ENCODE measurements around the gene SRCAP.

SRCAP gene

DNA sequence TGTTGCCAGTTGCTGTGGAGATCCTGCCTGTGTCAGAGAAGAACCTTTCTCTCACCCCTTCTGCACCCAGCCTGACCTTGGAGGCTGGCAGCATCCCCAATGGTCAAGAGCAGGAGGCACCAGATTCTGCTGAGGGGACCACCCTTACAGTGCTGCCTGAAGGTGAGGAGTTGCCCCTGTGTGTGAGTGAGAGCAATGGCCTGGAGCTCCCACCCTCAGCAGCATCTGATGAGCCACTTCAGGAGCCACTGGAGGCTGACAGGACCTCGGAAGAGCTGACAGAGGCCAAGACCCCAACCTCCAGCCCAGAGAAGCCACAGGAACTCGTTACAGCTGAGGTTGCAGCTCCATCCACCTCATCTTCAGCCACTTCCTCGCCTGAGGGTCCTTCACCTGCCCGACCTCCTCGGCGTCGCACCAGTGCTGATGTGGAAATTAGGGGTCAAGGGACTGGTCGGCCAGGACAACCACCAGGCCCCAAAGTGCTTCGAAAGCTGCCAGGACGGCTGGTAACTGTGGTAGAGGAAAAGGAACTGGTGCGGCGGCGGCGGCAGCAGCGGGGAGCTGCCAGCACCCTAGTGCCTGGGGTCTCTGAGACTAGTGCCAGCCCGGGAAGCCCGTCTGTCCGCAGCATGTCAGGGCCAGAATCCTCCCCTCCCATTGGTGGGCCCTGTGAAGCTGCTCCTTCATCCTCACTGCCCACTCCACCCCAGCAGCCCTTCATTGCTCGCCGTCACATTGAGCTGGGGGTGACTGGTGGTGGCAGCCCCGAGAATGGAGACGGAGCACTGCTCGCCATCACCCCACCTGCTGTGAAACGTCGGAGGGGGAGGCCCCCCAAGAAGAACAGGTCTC lies 39.0 kb downstream of the SRCAP start:
- DNase-seq, result no peak

DNA sequence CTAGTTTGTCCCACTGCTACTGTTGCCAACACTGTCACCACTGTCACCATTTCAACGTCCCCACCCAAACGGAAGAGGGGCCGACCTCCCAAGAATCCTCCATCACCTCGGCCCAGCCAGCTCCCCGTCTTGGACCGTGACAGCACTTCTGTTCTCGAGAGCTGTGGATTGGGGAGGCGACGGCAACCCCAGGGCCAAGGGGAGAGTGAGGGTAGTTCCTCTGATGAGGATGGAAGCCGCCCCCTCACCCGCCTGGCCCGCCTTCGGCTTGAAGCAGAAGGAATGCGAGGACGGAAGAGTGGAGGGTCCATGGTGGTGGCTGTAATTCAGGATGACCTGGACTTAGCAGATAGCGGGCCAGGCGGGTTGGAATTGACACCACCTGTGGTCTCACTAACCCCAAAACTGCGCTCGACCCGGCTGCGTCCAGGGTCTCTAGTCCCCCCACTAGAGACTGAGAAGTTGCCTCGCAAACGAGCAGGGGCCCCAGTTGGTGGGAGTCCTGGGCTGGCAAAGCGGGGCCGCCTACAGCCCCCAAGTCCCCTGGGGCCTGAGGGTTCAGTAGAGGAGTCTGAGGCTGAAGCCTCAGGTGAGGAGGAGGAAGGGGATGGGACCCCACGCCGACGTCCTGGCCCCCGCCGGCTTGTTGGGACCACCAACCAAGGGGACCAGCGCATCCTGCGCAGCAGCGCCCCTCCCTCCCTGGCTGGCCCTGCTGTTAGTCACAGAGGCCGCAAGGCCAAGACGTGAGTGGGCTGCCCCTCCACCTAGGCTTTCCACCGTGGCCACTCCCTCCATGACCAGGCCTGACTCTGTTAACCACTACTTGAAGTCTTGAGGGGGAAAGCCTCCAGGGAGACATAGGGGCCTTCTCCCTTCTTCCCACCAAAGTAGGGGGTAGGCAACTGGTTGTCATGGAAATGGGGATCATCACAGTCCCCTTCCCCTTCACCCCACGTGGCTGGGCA lies 40.3 kb downstream of the SRCAP start:
- no peak for DNase-seq

DNA sequence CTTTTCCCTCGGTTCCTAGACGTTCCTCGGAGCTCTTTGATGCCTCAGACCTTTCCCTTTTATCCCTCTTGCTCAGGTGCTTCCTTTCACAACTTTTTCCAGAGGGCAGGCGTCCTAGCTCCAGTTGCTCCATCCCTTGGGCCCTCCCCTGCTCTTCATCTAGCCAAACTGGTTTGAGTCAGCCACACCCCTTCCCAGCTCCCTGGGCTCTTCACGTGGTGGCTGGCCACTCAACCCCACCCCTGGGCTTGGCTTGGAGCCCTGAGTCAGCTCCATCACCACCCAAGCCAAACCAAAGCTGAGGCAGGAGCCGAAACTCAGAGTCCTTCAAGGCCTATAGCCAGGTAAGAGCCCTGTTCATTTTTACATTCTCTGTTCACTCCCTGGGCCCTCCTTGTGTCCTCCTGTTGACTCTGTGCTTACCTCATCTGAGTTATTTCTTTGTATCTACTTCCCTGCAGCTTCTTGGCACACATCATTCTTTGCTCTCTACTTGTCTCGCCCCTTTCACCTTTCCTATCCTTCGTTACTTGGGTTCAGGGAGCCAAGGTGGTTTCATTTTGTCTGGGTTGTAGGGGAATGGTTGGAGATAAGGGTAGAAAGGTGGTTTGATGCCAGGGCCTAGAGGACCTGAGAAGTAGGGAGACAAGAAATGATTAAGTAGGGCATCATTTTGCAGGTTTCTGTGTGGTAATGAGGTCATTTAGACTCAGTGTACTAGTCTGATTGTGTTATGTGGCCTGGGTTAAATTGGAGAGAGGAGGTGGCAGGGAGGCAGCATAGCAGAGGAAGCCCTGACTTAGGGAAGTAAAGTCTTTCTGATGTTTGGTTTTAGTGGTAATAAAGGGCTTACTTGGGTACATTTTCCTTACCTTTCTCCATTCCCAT lies 41.6 kb downstream of the SRCAP start:
- DNase-seq, result no peak

DNA sequence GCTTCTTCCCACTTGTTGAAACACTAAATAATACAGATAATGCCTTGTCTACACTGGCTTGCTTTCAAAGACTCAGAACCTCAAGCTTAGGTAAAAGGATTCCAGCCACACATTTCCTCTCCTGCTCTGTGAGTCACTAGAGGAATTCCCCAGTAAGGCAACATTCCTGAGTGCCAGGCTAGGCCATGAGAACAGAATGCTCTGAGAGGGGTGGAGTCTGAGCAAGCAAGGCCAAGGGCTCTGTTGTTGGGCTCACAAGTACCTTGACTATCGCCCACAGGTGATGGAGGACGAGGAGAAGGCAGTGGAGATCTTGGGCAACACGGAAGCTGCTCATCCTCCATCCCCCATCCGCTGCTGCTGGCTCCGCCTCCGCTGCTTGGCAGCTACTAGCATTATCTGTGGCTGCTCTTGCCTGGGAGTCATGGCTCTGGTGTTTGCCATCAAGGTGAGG lies 42.5 kb downstream of the SRCAP start:
- DNase-seq, result no peak

DNA sequence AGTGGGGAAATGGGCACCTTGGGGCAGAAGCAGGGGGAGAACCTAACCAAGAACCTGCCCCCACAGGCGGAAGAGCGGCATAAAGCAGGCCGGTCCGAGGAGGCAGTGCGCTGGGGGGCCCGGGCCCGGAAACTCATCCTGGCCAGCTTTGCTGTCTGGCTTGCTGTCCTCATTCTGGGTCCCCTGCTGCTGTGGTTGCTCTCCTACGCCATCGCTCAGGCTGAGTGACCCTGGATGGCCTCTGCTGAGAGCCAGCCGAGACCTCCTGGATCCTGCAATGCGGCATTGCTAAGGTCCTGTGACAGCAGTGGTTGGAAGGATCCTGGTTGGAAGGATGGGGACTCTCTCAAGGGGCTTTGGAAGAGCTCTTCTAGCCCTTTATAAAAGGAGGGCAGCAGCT lies 44.7 kb downstream of the SRCAP start:
- DNase-seq, result no peak

DNA sequence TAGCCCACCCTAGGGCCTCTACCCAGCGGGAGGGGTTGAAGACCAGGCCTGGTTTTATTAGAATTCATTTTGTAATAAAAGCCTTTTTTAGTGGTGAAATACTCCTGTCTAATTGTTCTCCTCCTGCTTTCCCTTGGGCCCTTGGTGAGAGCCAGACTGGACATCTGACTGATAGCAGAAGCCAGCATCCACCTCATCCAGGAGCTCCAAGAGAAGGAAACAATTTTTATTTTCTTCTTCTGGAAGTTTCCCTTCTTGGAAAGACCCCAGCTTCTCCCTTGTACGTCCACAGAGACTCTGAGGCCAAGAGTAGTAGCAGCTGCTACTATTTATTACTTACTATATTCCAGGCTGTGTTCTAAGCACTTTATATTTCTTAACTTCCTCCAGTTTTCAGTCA lies 45.2 kb downstream of the SRCAP start:
- DNase-seq, result no peak

DNA sequence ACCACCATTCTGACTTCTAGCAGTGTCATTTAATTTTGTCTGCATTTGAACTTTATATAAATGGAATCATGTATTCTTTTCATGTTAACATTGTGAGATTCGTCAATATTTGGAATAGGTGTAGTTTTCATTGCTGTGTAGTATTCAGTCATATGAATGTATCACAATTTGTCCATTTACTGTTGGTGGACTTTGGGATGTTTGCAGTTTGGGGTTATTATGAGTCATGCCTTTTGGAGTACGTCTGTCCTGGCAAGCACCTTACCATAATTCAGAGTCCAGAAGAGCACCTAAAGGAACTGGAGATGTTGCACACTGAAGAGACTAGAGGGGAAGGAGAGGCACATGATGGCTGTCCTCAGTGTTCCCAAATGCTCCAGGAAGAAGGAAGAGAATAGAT lies 46.1 kb downstream of the SRCAP start:
- DNase-seq, result no peak

DNA sequence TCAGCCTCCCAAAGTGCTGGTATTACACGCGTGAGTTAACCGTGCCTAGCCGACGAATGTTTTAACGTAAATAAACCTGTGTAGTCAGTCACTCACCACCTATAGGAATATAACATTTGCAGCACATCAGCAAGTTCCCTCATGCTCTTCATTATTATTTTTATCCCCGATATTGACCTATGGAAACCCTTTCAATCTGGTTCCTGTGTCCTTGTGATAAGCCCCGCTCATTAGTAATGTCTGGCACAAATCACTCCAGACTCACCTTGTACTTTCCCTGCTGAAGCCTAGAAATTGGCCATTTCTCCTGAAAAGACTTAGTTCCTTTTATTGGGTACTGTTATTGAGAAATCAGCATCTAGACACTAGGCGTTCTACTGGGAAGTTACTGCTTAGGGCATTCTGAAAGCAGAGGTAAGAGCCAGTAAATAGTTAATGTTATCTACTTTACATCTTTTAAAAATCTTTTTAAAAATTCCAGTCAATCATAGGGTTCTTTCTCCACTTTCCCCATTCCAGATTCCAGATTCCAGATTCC lies 47.7 kb downstream of the SRCAP start:
- no peak for DNase-seq

DNA sequence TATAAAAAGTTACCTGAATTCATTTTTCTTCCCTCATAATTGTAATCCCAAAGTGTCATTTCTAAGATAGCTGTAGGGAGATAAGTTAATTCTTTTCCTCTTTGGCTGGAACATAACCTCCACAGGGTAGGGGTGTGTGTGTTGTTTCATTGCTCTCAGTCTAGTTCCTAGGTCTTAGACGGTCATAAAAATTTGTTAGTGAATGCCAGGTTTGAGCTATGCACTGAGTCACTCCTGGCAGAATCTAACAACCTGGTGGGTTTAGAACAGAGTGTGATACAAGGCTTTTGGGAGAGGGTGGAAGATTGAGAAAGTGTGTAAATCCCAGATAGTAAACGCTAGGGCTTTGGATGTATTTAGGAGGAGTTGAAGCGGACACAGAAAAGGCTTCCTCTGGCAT lies 48.4 kb downstream of the SRCAP start:
- DNase-seq, result no peak

DNA sequence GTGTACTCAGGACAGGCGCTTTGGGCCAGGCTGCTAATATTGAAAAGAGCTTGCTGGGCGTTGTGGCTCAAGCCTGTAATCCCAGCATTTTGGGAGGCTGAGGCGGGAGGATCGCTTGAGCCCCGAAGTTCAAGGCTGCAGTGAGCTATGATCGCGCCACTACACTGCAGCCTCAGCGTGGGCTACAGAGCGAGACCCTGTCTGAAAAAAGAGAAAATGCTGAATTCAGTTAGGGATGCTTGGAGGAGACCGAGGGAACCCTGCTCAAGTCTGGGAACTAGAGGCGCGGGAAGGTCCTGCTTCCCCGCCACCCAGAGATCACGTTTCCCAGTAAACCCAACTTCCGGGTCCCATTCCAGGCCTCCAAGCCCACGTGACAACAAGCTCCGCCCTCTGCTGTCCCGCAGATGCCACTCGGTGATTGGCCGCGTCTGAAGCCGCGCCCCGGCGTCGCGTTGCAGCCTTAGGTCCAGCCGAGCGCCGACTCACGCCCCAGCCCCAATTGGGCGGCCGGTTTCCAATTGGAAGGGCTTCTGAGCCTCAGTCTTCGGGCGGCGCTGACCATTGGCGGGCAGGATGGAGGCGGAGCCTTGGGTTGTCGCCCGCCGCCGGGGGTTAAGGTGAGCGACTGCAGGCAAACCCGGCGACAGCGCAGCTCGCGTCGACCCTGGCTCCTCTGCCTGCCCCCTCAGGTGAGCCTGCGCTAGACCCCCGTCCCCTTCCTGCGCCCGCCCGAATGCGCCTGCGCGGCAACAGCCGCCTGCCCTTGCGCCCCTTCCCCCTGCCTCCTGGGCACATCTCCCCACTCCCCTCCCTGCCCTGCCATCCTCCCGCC lies 49.0 kb downstream of the SRCAP start, which contains the start of gene PHKG2:
PHKG2 (plus strand) TSS at position 627 of the 835 bp plus-strand sequence. CDS start 396 bp downstream, outside the sequence.
- DNase-seq, result peak; percentile 73 to 98

DNA sequence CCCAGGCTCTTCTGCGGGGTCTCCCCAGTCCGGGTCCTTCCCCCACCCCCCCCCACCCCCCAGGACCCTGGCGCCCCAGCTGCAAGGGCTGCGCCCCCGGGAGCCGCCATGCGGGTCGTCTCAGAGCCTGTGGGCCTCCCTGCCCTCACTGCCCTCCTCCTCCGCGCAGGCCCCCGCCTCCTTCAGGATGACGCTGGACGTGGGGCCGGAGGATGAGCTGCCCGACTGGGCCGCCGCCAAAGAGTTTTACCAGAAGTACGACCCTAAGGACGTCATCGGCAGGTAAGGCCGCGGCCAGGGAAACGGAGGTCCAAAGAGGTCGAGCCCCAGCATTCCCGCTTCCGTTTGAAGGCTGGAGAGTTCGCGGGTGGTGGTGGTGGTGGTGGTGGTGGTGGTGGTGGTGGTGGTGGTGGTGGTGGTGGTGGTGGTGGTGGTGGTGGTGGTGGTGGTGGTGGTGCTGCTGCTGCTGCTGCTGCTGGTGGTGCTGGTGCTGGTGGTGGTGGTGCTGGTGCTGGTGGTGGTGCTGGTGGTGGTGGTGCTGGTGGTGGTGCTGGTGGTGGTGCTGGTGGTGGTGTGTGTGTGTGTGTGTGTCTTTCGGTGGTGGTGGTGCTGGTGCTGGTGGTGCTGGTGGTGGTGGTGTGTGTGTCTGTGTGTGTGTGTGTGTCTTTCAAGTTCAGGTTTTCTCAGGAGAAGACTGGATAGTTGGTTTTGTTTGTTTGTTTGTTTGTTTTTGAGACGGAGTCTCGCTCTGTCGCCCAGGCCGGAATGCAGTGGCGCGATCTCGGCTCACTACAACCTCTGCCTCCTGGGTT lies 49.9 kb downstream of the SRCAP start:
- DNase-seq, result no peak

DNA sequence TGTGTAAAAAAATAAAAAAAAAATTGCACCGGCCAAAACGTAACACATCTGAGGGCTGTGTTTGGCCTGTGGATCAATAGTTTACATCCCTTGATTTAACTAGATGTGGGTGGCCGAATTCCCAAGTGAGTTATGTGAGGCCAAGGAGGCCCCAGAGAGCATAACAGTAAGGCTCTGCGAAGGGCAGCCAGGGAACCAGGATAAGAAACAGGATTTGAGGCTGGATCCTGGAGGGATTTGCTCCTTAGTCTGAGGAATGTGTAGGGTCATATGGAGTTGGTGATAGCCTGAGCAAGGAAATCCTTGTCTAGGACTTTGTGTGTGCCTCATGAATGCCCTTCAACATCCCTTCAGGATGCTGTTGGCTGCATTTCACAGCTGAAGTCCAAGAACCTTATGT lies 51.2 kb downstream of the SRCAP start:
- DNase-seq, result no peak

DNA sequence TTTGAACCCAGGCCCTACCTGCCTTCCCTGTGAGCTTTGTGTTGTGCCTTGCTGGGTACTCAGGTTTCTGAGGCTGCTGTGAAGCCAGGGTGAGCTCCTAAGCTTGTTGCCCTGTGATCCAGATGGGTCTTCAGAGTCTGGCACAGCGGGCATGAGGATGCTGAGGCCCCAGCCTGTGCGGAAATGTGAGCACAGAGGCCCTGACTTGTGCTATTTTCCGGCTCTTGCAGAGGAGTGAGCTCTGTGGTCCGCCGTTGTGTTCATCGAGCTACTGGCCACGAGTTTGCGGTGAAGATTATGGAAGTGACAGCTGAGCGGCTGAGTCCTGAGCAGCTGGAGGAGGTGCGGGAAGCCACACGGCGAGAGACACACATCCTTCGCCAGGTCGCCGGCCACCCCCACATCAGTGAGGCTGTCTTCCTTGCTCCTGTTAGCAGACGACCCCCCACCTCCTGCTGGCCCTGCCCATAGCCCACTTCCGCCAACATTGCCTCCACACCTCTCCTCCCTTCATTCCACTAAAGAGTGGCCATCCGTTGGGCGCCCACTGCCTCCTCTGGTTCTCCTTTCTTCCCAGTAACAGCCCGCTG lies 52.0 kb downstream of the SRCAP start:
- DNase-seq, result no peak

DNA sequence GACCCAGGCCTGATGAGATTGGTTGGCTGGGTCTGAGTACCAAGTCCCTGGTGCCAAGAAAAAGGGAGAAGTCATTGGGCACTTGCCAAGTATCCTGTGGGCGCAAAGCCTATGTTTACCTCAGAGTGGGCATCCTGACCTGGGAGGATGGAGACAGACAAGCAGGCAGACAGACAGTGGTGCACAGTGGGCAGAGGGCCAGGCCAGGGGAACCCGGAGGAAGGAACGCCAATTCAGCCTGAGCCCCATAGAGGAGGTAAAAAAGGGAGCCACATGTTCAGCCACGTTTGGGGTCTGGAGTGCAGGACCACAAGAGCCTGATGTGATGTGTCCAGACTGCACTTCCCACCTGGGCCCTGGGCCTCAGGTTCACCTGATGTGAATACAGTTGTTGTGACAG lies 54.6 kb downstream of the SRCAP start:
- no peak for DNase-seq

DNA sequence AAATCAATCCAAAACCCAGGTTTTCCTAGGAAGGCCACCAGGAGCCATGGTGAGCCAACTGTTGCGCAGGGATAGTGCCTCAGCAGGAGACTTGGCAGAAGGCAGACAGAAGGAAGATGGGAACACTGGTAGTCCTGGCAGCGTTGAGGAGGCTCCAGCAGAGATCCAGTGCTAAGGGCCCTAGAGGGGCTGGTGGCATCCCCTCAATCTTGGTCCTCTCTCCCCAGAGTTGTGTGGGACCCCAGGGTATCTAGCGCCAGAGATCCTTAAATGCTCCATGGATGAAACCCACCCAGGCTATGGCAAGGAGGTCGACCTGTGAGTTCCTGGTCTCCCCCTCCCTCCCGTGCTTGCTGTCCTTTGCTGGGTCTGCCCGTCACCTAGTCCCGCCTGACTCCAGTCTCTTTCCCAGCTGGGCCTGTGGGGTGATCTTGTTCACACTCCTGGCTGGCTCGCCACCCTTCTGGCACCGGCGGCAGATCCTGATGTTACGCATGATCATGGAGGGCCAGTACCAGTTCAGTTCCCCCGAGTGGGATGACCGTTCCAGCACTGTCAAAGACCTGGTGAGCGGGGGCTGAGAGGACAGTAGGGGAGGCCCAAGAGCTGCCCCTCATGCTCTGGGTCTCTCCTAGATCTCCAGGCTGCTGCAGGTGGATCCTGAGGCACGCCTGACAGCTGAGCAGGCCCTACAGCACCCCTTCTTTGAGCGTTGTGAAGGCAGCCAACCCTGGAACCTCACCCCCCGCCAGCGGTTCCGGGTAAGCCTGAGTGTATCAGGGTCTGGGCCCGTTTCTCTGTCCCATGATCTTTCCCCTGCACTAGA lies 57.2 kb downstream of the SRCAP start:
- no peak for DNase-seq

DNA sequence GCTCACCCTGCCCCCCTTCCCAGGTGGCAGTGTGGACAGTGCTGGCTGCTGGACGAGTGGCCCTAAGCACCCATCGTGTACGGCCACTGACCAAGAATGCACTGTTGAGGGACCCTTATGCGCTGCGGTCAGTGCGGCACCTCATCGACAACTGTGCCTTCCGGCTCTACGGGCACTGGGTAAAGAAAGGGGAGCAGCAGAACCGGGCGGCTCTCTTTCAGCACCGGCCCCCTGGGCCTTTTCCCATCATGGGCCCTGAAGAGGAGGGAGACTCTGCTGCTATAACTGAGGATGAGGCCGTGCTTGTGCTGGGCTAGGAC lies 57.8 kb downstream of the SRCAP start:
- DNase-seq, result no peak

DNA sequence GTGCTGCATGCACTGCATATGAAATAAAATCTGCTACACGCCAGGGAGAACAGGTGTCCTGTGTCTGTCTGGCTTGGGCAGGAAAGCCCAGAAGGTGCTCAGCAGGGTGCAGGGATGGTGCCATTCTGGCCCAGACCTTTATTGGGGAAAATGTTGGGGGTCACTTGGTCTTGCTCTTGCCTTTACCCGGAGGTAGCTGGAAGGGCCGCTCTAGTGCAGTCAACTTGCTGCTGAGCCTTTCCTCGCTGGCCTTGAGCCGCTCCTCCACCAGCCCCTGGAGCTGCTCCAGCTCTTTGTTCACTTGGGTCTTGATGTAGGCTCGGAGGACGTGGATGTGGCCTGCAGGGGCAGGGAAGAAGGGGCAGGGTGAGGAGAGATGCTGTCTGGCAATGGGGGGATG lies 58.3 kb downstream of the SRCAP start:
- no peak for DNase-seq

DNA sequence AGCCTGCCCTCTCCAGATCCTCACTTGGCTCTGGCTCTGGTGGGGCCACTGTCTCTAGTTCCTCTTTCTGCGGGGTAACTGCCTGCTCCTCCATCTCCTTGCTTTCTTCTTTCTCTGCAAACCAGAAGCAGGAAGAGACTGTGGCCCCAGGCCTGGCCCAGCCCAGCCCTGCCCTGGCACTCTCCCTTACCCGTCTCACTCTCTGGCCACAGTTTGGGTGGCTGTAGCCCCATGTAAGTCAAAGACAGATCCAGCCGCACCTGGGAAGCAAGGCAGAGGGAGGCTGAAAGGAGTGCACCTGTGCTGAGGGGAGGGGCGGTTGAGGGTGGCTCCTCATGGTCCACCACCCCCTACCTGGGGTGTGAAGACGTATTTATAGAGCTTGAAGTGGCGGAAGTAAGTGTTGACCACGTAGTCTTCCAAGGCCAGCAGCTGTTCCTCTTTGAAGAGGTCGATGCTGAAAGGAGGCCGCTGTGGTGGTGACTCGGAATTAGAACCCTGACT lies 60.1 kb downstream of the SRCAP start:
- DNase-seq, result peak; percentile 56 to 72

DNA sequence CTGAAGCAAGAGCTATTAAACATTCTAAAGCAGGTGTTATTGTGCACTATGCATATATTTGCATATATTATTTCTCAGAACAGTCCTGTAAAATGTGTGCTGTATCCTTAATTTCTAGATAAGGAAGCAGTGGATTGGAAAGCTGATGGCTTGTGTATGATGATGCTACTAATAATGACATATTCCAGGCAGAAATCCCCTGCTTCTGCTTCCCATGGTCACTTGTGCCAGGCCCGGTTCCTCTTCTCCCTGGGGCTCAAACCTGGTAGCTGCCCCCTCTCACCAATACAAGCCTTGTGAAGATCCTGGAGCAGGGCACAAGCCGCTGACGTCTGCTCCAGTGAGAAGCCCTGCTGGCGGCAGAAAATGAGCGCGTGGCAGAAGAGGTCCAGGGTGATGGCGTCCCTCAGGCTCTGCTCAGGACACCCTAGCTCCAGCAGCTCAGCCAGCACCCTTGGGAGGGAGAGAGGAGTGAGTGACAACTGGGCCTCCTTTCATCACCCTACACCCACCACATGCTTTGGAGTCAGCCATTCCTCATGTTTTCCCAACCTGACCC lies 61.1 kb downstream of the SRCAP start:
- DNase-seq, result no peak
